ENCODE data around the gene TCF3.

DNA sequence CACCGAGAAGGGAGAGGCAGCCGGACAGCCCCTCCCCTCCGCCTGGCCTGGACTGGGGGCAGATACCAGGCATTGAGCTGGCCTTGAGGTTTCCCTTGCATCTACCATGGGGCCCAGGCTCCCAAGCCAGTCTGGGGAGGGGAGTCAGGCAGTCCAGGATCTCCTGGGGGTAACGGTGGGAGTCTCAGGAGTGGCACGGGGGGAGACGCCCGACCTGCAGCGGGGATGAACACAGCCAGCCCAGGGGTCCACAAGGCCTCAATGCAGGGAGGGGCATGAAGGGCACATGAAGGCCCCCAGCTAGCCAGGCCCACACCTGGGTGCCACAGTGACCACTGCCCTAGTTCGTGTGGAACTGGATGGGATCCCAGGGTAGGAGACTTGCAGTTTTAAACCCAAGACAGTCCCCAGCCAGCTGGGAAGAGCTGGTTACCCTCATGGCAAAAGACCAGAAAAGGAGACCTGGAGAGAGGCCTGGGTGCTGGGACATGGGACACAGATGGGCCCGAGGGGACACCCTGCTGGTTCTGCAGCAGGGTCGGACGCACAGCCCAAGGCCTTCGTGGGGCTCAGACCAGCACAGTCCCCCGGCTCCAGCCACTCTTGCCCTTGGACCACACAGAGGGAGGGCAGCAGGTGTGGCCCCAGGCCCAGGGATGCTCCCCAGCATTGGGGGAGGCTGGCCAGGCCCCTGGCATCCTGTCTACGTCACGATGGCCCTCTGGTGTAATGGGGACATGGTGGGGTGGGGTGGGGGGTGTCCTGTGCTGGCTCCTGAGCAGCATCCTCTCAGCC, 42.5 kb downstream of the TCF3 start:
- TF ChIP-seq CTCF (IDR thresholded peaks at IDR 0.05; ENCODE audit: insufficient read depth, low read length, poor library complexity, severe bottlenecking) = no peak
- no peak for TF ChIP-seq EZH2phosphoT487 (conservative IDR thresholded peaks at IDR 0.05; ENCODE audit: low read length)
